Tibial artery (tissue), 4 donors: ENCODE data around the gene PFKL.
"Not testable (repeated sequence)": the region's sequence is repeated elsewhere in the genome, so short reads cannot be mapped to it uniquely, and the experiment has no call there.

Experiments used
- DNase-seq, 2 donors: peaks; one replicate each; pipeline ENCODE4 v3.0.0-alpha.2; 2019
- H3K27ac ChIP-seq, 2 donors: fragments of 200-600 bp; sonication (generic) in 1 of 2; 1 replicate in 1 of 2; 2 replicates in 1 of 2; pipeline ENCODE4 v1.5.1; 2018 to 2019; ENCODE audit warnings: mild to moderate bottlenecking in 1 of 2
- H3K27me3 ChIP-seq, 2 donors: fragments of 200-600 bp; sonication (generic) in 1 of 2; one replicate each; pipeline versions ENCODE4 v1.5.1 to v1.6.0; 2016 to 2019
- H3K36me3 ChIP-seq, 3 donors: fragments of 200-600 bp; sonication (generic) in 2 of 3; one replicate each; pipeline ENCODE4 v1.5.1; 2016 to 2019; ENCODE audit warnings: mild to moderate bottlenecking in 2 of 3
- H3K4me1 ChIP-seq, 4 donors: fragments of 200-600 bp; sonication (generic) in 2 of 4; 1 replicate in 3 of 4; 2 replicates in 1 of 4; pipeline ENCODE4 v1.5.1; 2016 to 2019
- H3K4me3 ChIP-seq, 2 donors: fragments of 200-600 bp; sonication (generic) in 1 of 2; 1 replicate in 1 of 2; 2 replicates in 1 of 2; pipeline ENCODE4 v1.5.1; 2018 to 2019; ENCODE audit warnings: mild to moderate bottlenecking in 2 of 2
- H3K9me3 ChIP-seq, 3 donors: fragments of 200-600 bp; sonication (generic) in 1 of 3; one replicate each; pipeline ENCODE4 v1.5.1; 2016 to 2019
- CTCF ChIP-seq, 2 experiments: fragments of 200-600 bp in 1 of 2; fragments of 450-650 bp in 1 of 2; IDR thresholded peaks; one replicate each; pipeline ENCODE4 v1.5.1; 2017 to 2019; ENCODE audit warnings: antibody characterized with exemption in 2 of 2, mild to moderate bottlenecking in 1 of 2, moderate library complexity in 1 of 2
- intact Hi-C: fragments of 100-400 bp; cut with DNase I; formaldehyde crosslinking; loops from one replicate; pipeline ENCODE4 v1.15.0; 2023; ENCODE audit warnings: low total_unique reads

The PFKL gene

GRCh38 chr21:44282370-44282769 is 17.5 kb upstream of the PFKL start:
- Histone ChIP-seq H3K36me3 (no peaks in the 10 kb centered on the region), H3K27ac (no peak overlapping the region), H3K4me1 (peaks cover 0 to 11% (median 4%) of the 10 kb centered on the region in 4 donors), H3K4me3 (no peak overlapping the region), H3K27me3 (peaks cover 0 to 39% of the 10 kb centered on the region in 2 donors), H3K9me3 (no peaks in the 10 kb centered on the region)
- intact Hi-C loops = no loop called here
- no peak for TF ChIP-seq CTCF (IDR thresholded peaks at IDR 0.05)
- no peak for DNase-seq

- peaks cover 0 to 48% of the 10 kb centered on the region in 2 donors for H3K27me3 ChIP-seq
- intact Hi-C loops, H3K4me3 ChIP-seq, H3K9me3 ChIP-seq, H3K27ac ChIP-seq, DNase-seq, H3K36me3 ChIP-seq: not testable (repeated sequence)
- peaks cover 0 to 11% (median 4%) of the 10 kb centered on the region in 4 donors for H3K4me1 ChIP-seq
Measured at GRCh38 chr21:44283211-44283785, 16.6 kb upstream of the PFKL start.

- Histone ChIP-seq H3K4me1 (peaks cover 0 to 11% (median 4%) of the 10 kb centered on the region in 4 donors), H3K9me3 (no peaks in the 10 kb centered on the region), H3K4me3 (no peak overlapping the region), H3K27me3 (peaks cover 0 to 50% of the 10 kb centered on the region in 2 donors), H3K27ac (no peak overlapping the region), H3K36me3 (no peaks in the 10 kb centered on the region)
- no peak for TF ChIP-seq CTCF (IDR thresholded peaks at IDR 0.05)
- no peak for DNase-seq
- intact Hi-C loops = no loop called here
Measured at GRCh38 chr21:44283948-44284347, 15.9 kb upstream of the PFKL start.

GRCh38 chr21:44285138-44285992 is 14.5 kb upstream of the PFKL start, which contains the start of gene AIRE:
AIRE (plus strand) TSS chr21:44285876; CDS start chr21:44286007, 131 bp downstream.
- Histone ChIP-seq H3K4me3 (no peak within 1 kb of the TSS), H3K36me3 (no peaks in the 10 kb centered on the region), H3K9me3 (no peaks in the 10 kb centered on the region), H3K4me1 (peaks cover 0 to 11% (median 4%) of the 10 kb centered on the region in 4 donors), H3K27ac (no peak within 1 kb of the TSS), H3K27me3 (peaks cover 0 to 47% of the 10 kb centered on the region in 2 donors)
- intact Hi-C loops = no loop called here
- TF ChIP-seq CTCF (IDR thresholded peaks at IDR 0.05) = no peak
- no peak for DNase-seq

- Histone ChIP-seq H3K4me3 (no peak overlapping the region), H3K9me3 (no peaks in the 10 kb centered on the region), H3K4me1 (peaks cover 0 to 11% (median 4%) of the 10 kb centered on the region in 4 donors), H3K27ac (no peak overlapping the region), H3K36me3 (no peaks in the 10 kb centered on the region), H3K27me3 (peaks cover 0 to 49% of the 10 kb centered on the region in 2 donors)
- no peak for TF ChIP-seq CTCF (IDR thresholded peaks at IDR 0.05)
- intact Hi-C loops = no loop called here
- DNase-seq = no peak
Measured at GRCh38 chr21:44286086-44286715, 13.7 kb upstream of the PFKL start.
